PC-9 (cell line): ENCODE measurements around the gene P2RY8. TPM values are rescaled to one million over a fixed set of nuclear protein-coding genes. Genes with fewer than 3 reads are reported as not detected.

ENCODE experiments used
- BruUV-seq: library from RNA; stranded (reverse); fragments of 400-500 nt; replicated peaks from 2 replicates; lab custom pipeline; 2021; lab: Mats Ljungman, UMichigan
- CTCF ChIA-PET: fragments of 300-600 bp; sonication (Branson Sonifier 250); formaldehyde crosslinking; loops from one replicate; lab custom pipeline; 2022; ENCODE audit warnings: antibody characterized with exemption; lab: Charles Lee
- POLR2A ChIA-PET: fragments of 300-600 bp; sonication (Branson Sonifier 250); formaldehyde crosslinking; loops from one replicate; lab custom pipeline; 2022; ENCODE audit warnings: antibody characterized with exemption; ENCODE audit not compliant: unreplicated experiment; lab: Charles Lee
- DNase-seq, 2 experiments: peaks; one replicate each; pipeline versions ENCODE4 v3.0.0 to v3.0.0-alpha.2; 2015 to 2022; ENCODE audit warnings: mixed read lengths in 1 of 2
- H2AFZ ChIP-seq: fragments of 200-600 bp; sonication (generic); 2 replicates; pipeline ENCODE4 v1.8.1; 2017; ENCODE audit warnings: antibody characterized with exemption
- H3F3A ChIP-seq: fragments of 200-600 bp; sonication (generic); 2 replicates; pipeline ENCODE4 v1.8.1; 2017; ENCODE audit warnings: antibody characterized with exemption, mild to moderate bottlenecking, low read depth; ENCODE audit not compliant: insufficient read depth
- H3K27ac ChIP-seq: fragments of 200-600 bp; sonication (generic); 2 replicates; pipeline ENCODE4 v1.6.1; 2016; ENCODE audit warnings: mixed run types
- H3K27me3 ChIP-seq: fragments of 200-600 bp; sonication (generic); 2 replicates; pipeline ENCODE4 v1.6.1; 2016; ENCODE audit warnings: low read depth, mixed run types; ENCODE audit not compliant: insufficient read depth
- H3K36me3 ChIP-seq: fragments of 200-600 bp; sonication (generic); 2 replicates; pipeline ENCODE4 v1.6.1; 2016; ENCODE audit warnings: low read depth, mixed run types
- H3K4me1 ChIP-seq: fragments of 200-600 bp; sonication (generic); replicated peaks from 2 replicates; pipeline ENCODE4 v1.6.1; 2016; ENCODE audit warnings: mixed run types; ENCODE audit not compliant: insufficient read depth
- H3K4me2 ChIP-seq: fragments of 200-600 bp; sonication (generic); 2 replicates; pipeline ENCODE4 v1.6.1; 2017; ENCODE audit warnings: mixed run types
- H3K4me3 ChIP-seq: fragments of 200-600 bp; sonication (generic); 2 replicates; pipeline ENCODE4 v1.6.1; 2016; ENCODE audit warnings: mixed run types
- H3K79me2 ChIP-seq: fragments of 200-600 bp; sonication (generic); 2 replicates; pipeline ENCODE4 v1.6.1; 2017; ENCODE audit warnings: low read depth, mixed run types
- H3K9me2 ChIP-seq: fragments of 200-600 bp; sonication (generic); 2 replicates; pipeline ENCODE4 v1.8.1; 2017; ENCODE audit warnings: mild to moderate bottlenecking; ENCODE audit not compliant: insufficient read depth
- H3K9me3 ChIP-seq: fragments of 200-600 bp; sonication (generic); 2 replicates; pipeline ENCODE4 v1.8.1; 2016; ENCODE audit warnings: low read depth; ENCODE audit not compliant: insufficient read depth
- H4K20me1 ChIP-seq: fragments of 200-600 bp; sonication (generic); 2 replicates; pipeline ENCODE4 v1.8.1; 2017; ENCODE audit not compliant: insufficient read depth
- CTCF ChIP-seq: fragments of 200-600 bp; sonication (generic); conservative IDR thresholded peaks from 2 replicates; pipeline ENCODE4 v1.6.1; 2017; ENCODE audit warnings: mixed run types, antibody characterized with exemption, mild to moderate bottlenecking, moderate library complexity
- EZH2 ChIP-seq: fragments of 200-600 bp; sonication (generic); IDR thresholded peaks from 2 replicates; pipeline ENCODE4 v1.8.0; 2017; ENCODE audit warnings: antibody characterized with exemption, low read depth
- intact Hi-C: fragments of 100-400 bp; cut with micrococcal nuclease; formaldehyde crosslinking; loops from one replicate; pipeline ENCODE4 v1.10.0; 2022; ENCODE audit not compliant: unreplicated experiment
- total RNA-seq: library from RNA; stranded (reverse); gene quantifications from 2 replicates; pipeline ENCODE4 v1.2.3, GENCODE V29; 2021

P2RY8 gene
- total RNA-seq, 1 experiment from 2014 or later: not detected

- H3K4me1 ChIP-seq: no peaks in the 10 kb centered on the region
- no peaks in the 10 kb centered on the region for H3K27me3 ChIP-seq
- H4K20me1 ChIP-seq: no peaks in the 10 kb centered on the region
- no peaks in the 10 kb centered on the region for H3K9me3 ChIP-seq
- TF ChIP-seq EZH2 (no peak), CTCF (no peak)
- H2AFZ ChIP-seq: no peak overlapping the region
- no TSS peak for BruUV-seq
- 0 out of 2 replicates have a peak, but pooled peaks cover 8% of the 10 kb centered on the region for H3K36me3 ChIP-seq
- CTCF ChIA-PET: no interaction called here
- H3K79me2 ChIP-seq: peaks cover 28% of the 10 kb centered on the region
- H3K27ac ChIP-seq: no peak overlapping the region
- H3K9me2 ChIP-seq: no peaks in the 10 kb centered on the region
- no peak overlapping the region for H3K4me2 ChIP-seq
- no peak overlapping the region for H3K4me3 ChIP-seq
- POLR2A ChIA-PET: no interaction called here
- no peak for DNase-seq
- H3F3A ChIP-seq: no peaks in the 10 kb centered on the region
- intact Hi-C loops: no loop called here
Observed at GRCh38 chrX:1444561-1445500, 92.2 kb downstream of the P2RY8 start.

DNA sequence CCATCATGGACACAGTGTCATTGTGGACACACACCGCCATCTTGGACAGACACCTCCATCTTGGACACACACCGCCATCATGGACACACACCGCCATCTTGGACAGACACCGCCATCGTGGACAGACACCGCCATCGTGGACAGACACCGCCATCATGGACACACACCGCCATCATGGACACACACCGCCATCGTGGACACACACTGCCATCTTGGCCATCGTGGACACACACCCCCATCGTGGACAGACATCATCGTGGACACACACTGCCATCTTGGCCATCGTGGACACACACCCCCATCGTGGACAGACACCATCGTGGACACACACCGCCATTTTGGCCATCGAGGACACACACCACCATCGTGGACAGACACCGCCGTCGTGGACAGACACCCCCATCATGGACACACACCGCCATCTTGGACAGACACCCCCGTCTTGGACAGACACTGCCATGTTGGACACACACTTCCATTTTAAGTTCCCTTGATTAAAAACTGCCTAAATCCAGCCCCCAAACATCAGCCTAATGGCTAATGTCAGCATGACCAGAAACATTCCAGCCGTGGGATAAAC is 93.4 kb downstream of the P2RY8 start:
- intact Hi-C loops: no loop called here

More for the DNA sequence above, 93.4 kb downstream of the P2RY8 start:
- POLR2A ChIA-PET: no interaction called here
- no peak for TF ChIP-seq CTCF
- TF ChIP-seq EZH2: no peak
- no peak for DNase-seq
- H3K9me3 ChIP-seq: no peaks in the 10 kb centered on the region
- no peak overlapping the region for H2AFZ ChIP-seq
- H3K4me1 ChIP-seq: no peaks in the 10 kb centered on the region
- no peak overlapping the region for H3K4me3 ChIP-seq
- H3K4me2 ChIP-seq: no peak overlapping the region
- H4K20me1 ChIP-seq: no peaks in the 10 kb centered on the region
- no peaks in the 10 kb centered on the region for H3K27me3 ChIP-seq
- CTCF ChIA-PET: no interaction called here
- no TSS peak for BruUV-seq
- H3K9me2 ChIP-seq: no peaks in the 10 kb centered on the region
- H3K27ac ChIP-seq: no peak overlapping the region
- H3F3A ChIP-seq: no peaks in the 10 kb centered on the region
- H3K79me2 ChIP-seq: peaks cover 17% of the 10 kb centered on the region
- 0 out of 2 replicates have a peak, but pooled peaks cover 7% of the 10 kb centered on the region for H3K36me3 ChIP-seq
